Panc1 (cell line): Measurements from ENCODE around the gene TFF3. TPM values are rescaled to one million over a fixed set of nuclear protein-coding genes. Genes with fewer than 3 reads are reported as not detected.

ENCODE experiments used
- ATAC-seq: fragments of 200-7000 bp; cut with Tn5 transposase; 2 replicates; pipeline ENCODE4 v1.9.1; 2020; ENCODE audit warnings: mild to moderate bottlenecking, moderate library complexity
- BruUV-seq: library from RNA; stranded (reverse); fragments of 400-500 nt; replicated peaks from 2 replicates; lab custom pipeline; 2021; lab: Mats Ljungman, UMichigan
- CTCF ChIA-PET: fragments of 300-600 bp; sonication (Branson Sonifier 250); formaldehyde crosslinking; loops from one replicate; lab custom pipeline; 2022; ENCODE audit warnings: antibody characterized with exemption; lab: Charles Lee
- POLR2A ChIA-PET: fragments of 300-600 bp; sonication (Branson Sonifier 250); formaldehyde crosslinking; loops from one replicate; lab custom pipeline; 2022; ENCODE audit warnings: antibody characterized with exemption; lab: Charles Lee
- DNase-seq: peaks from one replicate; pipeline ENCODE4 v3.0.0-alpha.2; 2010; ENCODE audit warnings: low read depth, low spot score
- H3K27ac ChIP-seq: 2 replicates; pipeline ENCODE4 v1.5.1; 2011; ENCODE audit warnings: mild to moderate bottlenecking, low read length, inconsistent platforms
- H3K27me3 ChIP-seq: fragments of 200-500 bp; sonication (Bioruptor generic); 2 replicates; pipeline ENCODE4 v1.6.0; 2014; ENCODE audit warnings: low read length, inconsistent platforms; ENCODE audit not compliant: control insufficient read depth, insufficient read depth
- H3K36me3 ChIP-seq: fragments of 200-500 bp; sonication (Bioruptor generic); 2 replicates; pipeline ENCODE4 v1.5.1; 2014; ENCODE audit warnings: inconsistent platforms, mild to moderate bottlenecking, low read length, moderate library complexity; ENCODE audit not compliant: control insufficient read depth, insufficient read depth
- H3K4me1 ChIP-seq: 2 replicates; pipeline ENCODE4 v1.5.1; 2011; ENCODE audit warnings: inconsistent platforms, mild to moderate bottlenecking, low read length, moderate library complexity; ENCODE audit not compliant: control insufficient read depth, insufficient read depth
- H3K4me3 ChIP-seq, 2 experiments: 2 replicates each; pipeline ENCODE4 v1.5.1; 2011 to 2012; ENCODE audit warnings: low read depth in 2 of 2, low read length in 2 of 2, mild to moderate bottlenecking in 2 of 2, inconsistent platforms in 1 of 2, moderate library complexity in 1 of 2
- H3K9me3 ChIP-seq: fragments of 200-500 bp; sonication (Bioruptor generic); 2 replicates; pipeline ENCODE4 v1.5.1; 2014; ENCODE audit warnings: low read depth, mild to moderate bottlenecking, inconsistent platforms, low read length, moderate library complexity; ENCODE audit not compliant: control insufficient read depth, insufficient read depth
- CTCF ChIP-seq: fragments of 450-650 bp; IDR thresholded peaks from 2 replicates; pipeline ENCODE4 v1.5.1; 2017; ENCODE audit warnings: mild to moderate bottlenecking
- POLR2AphosphoS5 ChIP-seq: IDR thresholded peaks from 2 replicates; pipeline ENCODE4 v1.6.1; 2012; ENCODE audit warnings: mild to moderate bottlenecking, low read depth, low read length, moderate library complexity
- SIN3A ChIP-seq: IDR thresholded peaks from 2 replicates; pipeline ENCODE4 v1.6.1; 2012; ENCODE audit warnings: low read depth, mild to moderate bottlenecking, low read length, moderate library complexity, borderline replicate concordance; ENCODE audit not compliant: insufficient read depth
- TCF7L2 ChIP-seq: IDR thresholded peaks from 2 replicates; pipeline ENCODE4 v1.6.1; 2011; ENCODE audit warnings: mild to moderate bottlenecking, low read depth, low read length, inconsistent platforms
- in situ Hi-C: cut with HindIII; loops from 2 replicates; pipeline ENCODE4 v1.10.0; 2016; ENCODE audit warnings: low sequenced_read_pairs, low pct_unique_long_range_greater_than_20kb
- intact Hi-C: fragments of 100-400 bp; cut with micrococcal nuclease; formaldehyde crosslinking; loops from one replicate; pipeline ENCODE4 v1.10.0; 2022; ENCODE audit not compliant: unreplicated experiment
- total RNA-seq: library from RNA; stranded (reverse); gene quantifications from one replicate; pipeline ENCODE4 v1.2.1, GENCODE V29; 2021; ENCODE audit not compliant: unreplicated experiment
- TF ChIP-seq, protein P1 (sequence below), 2 experiments: IDR thresholded peaks; 2 replicates each; pipeline ENCODE4 v1.6.1; 2011 to 2012; ENCODE audit warnings: low read depth in 2 of 2, control low read depth in 1 of 2, low read length in 1 of 2, mild to moderate bottlenecking in 1 of 2, moderate library complexity in 1 of 2; ENCODE audit not compliant: insufficient read depth in 1 of 2

Gene TFF3
- total RNA-seq, 1 experiment from 2014 or later: 8.9 TPM

DNA sequence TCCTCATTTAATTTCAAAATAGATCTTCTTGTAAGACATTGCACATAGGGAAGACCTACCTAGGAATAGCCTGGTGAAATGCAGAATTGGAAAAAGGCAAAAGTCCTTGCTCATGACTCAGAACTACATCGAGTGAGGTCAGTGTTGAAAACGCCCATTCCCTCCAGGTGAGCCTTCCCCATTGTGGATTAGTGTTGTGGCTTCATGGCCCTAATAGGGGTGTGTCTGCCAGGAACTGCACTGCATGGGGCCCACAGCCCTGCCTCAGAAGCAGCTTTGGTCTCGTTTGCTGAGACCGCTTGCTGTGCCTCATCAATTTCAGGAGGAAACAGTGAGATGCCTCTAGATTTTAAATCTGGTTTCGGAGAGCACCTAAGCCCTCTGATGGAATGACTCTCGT is 17.0 kb downstream of the TFF3 start:
- Histone ChIP-seq H3K4me1 (no peaks in the 10 kb centered on the region), H3K9me3 (no peaks in the 10 kb centered on the region), H3K36me3 (no peaks in the 10 kb centered on the region), H3K4me3 (no peak overlapping the region), H3K27me3 (no peaks in the 10 kb centered on the region), H3K27ac (no peak overlapping the region)
- ChIA-PET POLR2A (no interaction called here), CTCF (no interaction called here)
- intact Hi-C loops: no loop called here
- DNase-seq: no peak
- in situ Hi-C loops: no loop called here
- no peak for TF ChIP-seq POLR2AphosphoS5
- no peak for TF ChIP-seq SIN3A
- TF ChIP-seq CTCF: no peak
- TF ChIP-seq, protein P1, sequence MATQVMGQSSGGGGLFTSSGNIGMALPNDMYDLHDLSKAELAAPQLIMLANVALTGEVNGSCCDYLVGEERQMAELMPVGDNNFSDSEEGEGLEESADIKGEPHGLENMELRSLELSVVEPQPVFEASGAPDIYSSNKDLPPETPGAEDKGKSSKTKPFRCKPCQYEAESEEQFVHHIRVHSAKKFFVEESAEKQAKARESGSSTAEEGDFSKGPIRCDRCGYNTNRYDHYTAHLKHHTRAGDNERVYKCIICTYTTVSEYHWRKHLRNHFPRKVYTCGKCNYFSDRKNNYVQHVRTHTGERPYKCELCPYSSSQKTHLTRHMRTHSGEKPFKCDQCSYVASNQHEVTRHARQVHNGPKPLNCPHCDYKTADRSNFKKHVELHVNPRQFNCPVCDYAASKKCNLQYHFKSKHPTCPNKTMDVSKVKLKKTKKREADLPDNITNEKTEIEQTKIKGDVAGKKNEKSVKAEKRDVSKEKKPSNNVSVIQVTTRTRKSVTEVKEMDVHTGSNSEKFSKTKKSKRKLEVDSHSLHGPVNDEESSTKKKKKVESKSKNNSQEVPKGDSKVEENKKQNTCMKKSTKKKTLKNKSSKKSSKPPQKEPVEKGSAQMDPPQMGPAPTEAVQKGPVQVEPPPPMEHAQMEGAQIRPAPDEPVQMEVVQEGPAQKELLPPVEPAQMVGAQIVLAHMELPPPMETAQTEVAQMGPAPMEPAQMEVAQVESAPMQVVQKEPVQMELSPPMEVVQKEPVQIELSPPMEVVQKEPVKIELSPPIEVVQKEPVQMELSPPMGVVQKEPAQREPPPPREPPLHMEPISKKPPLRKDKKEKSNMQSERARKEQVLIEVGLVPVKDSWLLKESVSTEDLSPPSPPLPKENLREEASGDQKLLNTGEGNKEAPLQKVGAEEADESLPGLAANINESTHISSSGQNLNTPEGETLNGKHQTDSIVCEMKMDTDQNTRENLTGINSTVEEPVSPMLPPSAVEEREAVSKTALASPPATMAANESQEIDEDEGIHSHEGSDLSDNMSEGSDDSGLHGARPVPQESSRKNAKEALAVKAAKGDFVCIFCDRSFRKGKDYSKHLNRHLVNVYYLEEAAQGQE (IDR thresholded peaks at IDR 0.05; ENCODE audit: insufficient read depth in 1 of 2, low read depth in 2 of 2, low read length in 1 of 2): no peak
- no peak for TF ChIP-seq TCF7L2
- ATAC-seq: no peak
- BruUV-seq: no TSS peak

DNA sequence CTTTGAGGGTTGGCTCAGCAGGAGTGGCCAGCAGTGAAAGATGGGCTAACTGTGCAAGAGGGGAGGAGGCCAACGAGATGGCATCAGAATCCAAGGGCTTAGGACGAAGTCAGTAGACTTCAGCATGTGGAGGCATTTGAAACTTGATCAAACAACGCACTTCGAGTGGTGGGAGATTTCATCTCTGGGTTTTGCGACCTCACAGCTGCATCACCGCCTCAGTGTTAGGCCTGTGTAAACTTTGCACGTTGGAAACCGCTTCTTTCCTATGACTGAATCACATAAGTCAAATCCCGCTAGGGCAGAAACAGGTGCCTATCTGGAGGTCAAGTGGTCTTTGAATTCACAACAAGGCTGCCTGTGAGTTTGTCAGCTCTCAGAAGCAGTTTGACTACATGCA is 17.8 kb downstream of the TFF3 start:
- Histone ChIP-seq H3K27ac (no peak overlapping the region), H3K36me3 (no peaks in the 10 kb centered on the region), H3K9me3 (no peaks in the 10 kb centered on the region), H3K4me1 (no peaks in the 10 kb centered on the region), H3K27me3 (no peaks in the 10 kb centered on the region), H3K4me3 (no peak overlapping the region)
- DNase-seq (no peak), ATAC-seq (no peak)
- in situ Hi-C loops (no loop called here), intact Hi-C loops (no loop called here)
- TF ChIP-seq POLR2AphosphoS5: no peak
- CTCF ChIA-PET: no interaction called here
- POLR2A ChIA-PET: no interaction called here
- BruUV-seq: no TSS peak

DNA sequence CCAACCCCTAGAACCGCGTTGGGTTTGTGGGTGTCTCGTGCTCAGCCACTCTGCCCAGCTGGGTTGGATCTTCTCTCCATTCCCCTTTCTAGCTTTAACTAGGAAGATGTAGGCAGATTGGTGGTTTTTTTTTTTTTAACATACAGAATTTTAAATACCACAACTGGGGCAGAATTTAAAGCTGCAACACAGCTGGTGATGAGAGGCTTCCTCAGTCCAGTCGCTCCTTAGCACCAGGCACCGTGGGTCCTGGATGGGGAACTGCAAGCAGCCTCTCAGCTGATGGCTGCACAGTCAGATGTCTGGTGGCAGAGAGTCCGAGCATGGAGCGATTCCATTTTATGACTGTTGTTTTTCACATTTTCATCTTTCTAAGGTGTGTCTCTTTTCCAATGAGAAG is 18.7 kb downstream of the TFF3 start:
- Histone ChIP-seq H3K4me3 (no peak overlapping the region), H3K27ac (no peak overlapping the region), H3K9me3 (no peaks in the 10 kb centered on the region), H3K36me3 (no peaks in the 10 kb centered on the region), H3K4me1 (no peaks in the 10 kb centered on the region), H3K27me3 (no peaks in the 10 kb centered on the region)
- ATAC-seq: no peak
- TF ChIP-seq TCF7L2 (no peak), SIN3A (no peak), POLR2AphosphoS5 (no peak), CTCF (no peak)
- TF ChIP-seq, protein P1 (IDR thresholded peaks at IDR 0.05; ENCODE audit: insufficient read depth in 1 of 2, low read depth in 2 of 2, low read length in 1 of 2): no peak
- no TSS peak for BruUV-seq
- DNase-seq: no peak
- POLR2A ChIA-PET: no interaction called here
- intact Hi-C loops (no loop called here), in situ Hi-C loops (no loop called here)
- CTCF ChIA-PET: interaction anchor here (0.8 kb wide), 1 partner anchor 9 kb away, joined by 7 read pairs; no protein-coding TSS in a partner anchor
